Activated CD4-positive, CD25-positive, alpha-beta regulatory T cell treated with anti-CD3 and anti-CD28 coated beads, Interleukin-2, amount 50 U/mL, for 72 hours (primary cell): ENCODE results near the gene FANCC.

Source experiments
- DNase-seq: peaks from one replicate; pipeline ENCODE4 v3.0.0; 2021

FANCC gene, protein sequence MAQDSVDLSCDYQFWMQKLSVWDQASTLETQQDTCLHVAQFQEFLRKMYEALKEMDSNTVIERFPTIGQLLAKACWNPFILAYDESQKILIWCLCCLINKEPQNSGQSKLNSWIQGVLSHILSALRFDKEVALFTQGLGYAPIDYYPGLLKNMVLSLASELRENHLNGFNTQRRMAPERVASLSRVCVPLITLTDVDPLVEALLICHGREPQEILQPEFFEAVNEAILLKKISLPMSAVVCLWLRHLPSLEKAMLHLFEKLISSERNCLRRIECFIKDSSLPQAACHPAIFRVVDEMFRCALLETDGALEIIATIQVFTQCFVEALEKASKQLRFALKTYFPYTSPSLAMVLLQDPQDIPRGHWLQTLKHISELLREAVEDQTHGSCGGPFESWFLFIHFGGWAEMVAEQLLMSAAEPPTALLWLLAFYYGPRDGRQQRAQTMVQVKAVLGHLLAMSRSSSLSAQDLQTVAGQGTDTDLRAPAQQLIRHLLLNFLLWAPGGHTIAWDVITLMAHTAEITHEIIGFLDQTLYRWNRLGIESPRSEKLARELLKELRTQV

DNA sequence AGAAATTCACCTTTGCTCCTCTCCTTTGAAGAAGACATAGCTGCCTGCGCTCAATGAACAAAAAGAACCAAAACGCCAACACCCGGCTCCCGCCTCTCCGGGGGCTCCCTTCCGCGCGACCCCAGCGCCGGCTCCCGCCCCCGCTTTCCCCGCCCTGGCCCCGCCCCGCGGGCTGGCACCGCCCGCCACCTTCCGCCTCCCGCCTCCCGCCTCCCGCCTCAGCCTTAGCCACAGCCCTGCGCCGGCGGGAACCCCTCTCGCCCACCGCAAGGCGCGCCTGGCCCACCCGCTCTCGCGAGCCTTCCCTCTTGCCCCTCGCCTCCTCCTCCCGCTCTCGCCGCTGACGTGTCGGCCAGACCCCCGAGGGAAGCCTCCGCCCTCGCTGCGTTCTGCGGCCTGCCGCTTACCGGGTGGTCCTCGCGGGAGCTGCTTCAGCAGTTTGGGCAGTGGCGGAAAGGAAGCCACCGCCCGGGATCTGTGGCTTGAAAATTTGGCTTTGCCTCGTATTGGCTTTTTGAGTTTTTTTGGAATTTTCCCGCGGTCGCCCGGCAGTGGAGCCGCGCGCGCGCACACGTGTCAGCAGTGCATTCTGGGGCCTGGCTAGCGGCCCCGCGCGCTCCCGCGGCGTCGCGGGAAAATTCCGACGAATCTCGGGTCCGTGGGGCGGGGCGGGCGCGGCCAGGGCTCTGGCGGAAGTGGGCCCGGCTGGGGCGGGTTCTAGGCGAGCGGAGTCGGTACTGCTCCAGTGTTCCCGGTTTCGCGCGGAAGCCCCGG, at the start of gene FANCC:
Gene FANCC (minus strand): TSS at position 591 of the 774 bp plus-strand sequence. CDS start 68,418 bp downstream, outside the sequence.
- DNase-seq: peak; percentile 88

DNA sequence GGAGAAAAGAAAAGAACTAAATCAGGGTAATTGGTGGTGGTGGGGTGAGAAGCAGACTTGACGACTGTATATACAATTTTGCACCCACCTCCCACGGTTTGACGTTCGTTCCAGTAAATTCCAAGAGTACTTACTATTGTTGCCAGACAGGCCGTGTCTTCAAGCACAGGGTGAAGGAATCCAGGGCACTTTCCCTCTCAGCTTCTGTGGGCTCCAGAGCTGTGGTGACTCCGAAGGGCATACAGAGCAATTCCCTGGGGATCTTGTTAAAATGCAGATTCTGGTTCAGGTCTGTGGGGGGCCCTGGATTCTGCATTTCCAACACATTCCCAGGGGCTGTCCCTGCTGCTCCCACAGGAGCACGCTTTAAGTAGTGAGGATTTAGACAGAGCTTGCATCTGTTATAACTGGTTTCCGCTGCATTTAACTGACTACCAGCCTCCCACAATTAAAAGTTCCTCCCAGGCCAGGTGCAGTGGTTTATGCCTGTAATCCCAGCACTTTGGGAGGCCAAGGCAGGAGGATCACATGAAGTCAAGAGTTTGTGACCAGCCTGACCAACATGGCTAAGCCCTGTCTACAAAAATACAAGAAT, 49.3 kb upstream of the FANCC start:
- DNase-seq: no peak

DNA sequence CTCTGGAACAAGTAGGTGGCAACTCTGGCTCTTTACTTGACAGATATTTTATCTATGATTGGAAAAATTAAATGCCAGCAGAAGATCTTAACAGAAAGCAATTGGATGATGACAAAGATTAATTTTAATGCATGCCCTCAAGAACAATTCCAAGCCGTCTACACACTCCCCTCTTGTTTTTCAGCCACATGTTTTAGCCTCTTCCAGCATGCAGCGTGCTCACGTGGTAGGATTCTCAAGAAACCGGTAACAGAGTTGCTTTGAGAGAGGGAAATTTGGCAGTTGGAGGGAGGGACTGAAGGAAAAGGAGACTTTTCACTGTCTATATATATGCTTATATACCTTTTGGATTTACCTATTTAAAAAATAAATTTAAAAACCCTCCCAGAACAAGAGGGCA, 48.3 kb upstream of the FANCC start:
- no peak for DNase-seq

DNA sequence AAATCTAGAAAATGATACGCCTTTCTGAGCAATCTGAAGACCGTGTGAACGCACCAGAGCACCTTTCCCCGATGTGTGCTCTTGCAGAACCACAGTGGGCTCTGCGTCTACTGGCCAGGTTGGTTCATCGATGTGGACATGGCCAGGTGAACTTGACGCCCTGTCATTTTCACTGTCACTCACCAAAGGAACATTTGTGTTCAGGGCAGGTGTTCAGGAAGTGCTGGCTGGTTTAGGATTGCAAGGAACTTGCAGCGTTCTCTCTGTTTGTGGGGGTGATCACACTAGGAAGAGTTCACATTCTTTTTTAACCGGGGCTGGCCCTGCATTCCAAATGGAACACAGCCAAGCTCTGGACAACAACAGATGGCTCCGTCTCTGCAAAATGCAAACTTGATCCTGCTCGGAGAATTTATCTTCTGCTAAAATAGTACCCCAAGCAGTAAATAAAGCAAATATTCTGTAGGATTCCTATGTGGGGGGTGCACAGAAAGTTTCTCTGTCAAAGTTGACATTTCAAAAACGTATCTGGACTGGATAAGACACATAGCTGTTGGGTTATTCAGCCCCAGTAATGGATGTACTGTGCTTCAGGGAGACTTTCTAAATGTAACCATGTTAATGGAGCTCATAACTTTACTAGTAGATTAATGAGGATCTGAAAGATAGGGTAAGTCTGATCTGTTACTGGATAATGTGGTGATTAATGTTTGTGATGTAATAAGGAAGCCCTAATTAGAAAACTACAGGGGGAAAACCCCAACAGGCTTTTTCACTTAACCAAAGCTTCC, 45.7 kb upstream of the FANCC start:
- no peak for DNase-seq

DNA sequence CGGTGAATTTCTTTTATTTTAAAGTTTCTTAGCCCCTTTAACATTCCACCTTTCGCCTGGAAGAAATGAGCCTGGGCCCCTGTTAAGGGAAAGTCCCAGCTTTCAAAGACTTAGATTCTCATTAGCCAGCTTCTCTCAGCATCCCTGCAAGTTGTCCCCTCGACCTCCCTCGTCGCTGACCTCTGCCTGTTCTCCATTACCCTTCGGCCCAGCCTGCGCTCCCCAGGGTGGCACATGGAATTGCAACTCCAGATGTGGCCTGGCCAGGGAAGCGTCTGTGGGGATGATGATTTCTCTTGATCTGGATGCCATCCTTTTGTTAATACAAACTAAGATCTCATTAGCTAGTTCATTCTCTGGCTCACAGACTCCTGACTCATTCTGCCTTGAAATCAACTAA, 43.4 kb upstream of the FANCC start:
- no peak for DNase-seq

DNA sequence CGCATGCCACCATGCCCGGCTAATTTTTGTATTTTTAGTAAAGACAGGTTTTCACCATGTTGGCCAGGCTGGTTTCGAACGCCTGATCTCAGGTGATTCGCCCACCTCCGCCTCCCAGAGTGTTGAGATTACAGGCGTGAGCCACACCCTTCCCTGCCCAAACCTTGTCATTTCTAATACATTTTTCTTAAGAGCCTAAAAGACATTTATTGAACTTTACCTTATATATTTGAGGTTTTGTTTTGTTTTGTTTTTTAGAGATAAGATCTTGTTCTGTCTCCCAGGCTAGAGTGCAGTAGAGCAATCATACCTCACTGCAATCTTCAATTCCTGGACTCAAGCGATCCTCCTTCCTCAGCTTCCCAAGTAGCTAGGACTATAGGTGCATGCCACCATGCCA, 39.8 kb upstream of the FANCC start:
- DNase-seq: no peak

DNA sequence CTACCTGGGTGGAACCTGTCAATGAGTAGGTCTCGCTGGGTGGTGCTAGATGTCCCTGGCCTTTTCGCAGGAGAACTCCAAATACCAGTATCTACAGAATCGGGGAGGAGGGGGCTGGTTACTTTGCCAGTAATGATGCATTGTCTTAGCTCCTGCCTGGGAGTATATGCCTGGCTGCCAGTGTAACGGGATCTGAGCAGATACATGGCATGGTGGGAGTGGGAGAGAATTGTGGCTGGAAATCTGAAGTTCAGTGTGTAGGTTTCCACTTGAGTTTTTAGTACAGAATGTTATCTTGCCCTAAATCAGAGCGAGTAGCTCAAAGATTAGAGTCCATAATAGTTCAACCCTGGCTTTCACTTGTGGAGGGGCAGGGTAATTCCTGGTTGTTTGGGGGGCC, 38.0 kb upstream of the FANCC start:
- no peak for DNase-seq

DNA sequence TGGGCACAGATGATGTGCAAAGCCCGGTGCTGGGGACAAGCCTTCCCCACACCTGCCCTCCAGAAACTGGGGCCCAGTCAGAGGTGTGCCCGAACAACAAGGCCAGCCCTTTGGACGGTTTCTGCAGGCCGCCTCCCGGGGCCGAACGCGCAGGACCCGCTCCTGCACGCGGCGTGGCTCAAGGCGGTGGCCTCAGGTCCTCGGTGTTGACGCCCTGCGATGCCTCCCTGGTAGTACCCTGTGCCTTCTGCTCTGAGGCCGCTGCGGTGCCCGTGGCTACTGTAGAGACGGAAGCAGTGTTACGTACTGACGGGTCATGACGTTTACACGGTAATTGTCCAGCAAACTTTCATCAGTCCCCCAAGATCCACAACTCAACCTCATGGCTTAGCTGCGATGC, 33.5 kb upstream of the FANCC start:
- no peak for DNase-seq

DNA sequence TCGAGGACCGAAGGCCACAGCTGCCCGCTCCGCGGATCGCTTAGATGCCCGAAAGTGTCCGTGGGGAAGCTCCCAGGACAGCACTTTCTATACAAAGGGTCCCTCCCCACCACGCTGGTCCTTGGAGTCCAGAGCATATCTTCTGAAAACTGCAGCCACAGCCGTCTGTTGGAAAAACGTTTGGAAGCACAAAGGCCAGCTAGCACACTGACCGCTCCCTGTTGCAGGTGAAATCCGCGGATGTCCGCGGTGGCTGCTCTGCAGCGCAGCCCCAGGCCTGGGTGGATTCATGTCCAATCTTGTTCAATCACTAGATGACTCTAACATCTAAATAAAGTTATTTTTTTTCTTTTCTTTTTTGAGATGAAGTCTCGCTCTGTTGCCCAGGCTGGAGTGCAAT, 32.8 kb upstream of the FANCC start:
- DNase-seq: no peak

DNA sequence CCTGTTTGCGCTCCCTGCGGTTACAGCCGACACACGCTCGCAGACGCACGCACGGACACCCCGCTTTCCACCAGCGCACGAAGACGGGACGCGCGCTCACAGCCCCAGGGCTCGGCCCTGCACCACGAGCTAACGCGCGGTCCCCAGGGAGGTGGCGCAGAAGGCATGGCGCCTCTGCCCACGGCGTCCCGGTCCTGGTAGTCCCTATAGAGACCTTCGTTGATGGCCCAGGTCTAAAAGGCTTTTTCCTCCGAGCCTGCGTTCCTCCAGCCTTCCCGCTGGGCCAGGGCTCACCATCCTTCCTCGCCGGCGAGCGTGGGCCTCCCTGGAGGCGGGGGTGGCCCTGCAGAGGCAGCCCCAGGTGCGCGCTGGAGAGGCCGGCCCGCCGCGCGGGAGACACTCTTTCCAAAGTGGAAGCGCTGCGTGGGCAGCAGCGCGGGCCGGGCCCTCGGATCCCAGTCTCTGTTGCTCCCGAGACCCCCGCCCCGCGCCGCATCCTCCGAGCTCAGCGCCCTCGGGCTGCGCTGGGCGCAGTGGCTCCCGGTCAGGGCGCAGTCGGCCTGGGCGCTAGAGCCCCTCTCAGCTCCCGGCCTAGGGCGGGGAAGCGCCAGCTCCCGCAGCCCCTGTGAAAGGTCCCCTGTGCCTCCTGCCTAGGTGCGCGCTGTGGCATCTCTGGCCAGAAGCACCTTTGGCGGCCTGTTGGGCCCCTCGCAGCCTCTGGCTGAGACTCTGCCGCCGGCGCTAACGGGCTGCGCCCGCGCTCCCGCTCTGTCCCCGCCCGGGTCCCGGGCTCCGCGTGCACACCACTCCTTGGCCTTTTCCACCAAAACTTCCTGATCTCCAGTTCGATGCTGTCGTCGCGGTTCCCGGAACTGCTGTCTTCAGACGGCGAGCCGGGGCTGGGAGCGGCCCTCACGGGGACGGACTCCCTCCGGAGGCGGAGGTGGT, 31.9 kb upstream of the FANCC start:
- no peak for DNase-seq

DNA sequence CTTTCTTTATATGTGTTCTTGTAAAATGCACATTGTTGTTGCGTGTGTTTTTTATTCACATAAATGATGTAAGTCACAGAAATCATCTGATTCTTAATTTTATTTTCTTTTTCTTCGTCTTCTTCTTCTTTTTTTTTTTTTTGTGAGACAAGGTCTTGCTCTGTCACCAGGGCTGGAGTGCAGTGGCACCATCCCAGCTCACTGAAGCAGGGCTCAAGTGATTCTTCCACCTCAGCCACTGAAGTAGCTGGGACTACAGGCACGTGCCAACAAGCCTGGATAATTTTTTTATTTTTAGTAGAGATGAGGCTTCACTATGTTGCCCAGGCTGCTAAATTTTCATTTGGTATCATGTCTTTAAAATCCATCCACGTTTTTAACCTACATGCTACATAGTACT, 28.5 kb upstream of the FANCC start:
- no peak for DNase-seq

DNA sequence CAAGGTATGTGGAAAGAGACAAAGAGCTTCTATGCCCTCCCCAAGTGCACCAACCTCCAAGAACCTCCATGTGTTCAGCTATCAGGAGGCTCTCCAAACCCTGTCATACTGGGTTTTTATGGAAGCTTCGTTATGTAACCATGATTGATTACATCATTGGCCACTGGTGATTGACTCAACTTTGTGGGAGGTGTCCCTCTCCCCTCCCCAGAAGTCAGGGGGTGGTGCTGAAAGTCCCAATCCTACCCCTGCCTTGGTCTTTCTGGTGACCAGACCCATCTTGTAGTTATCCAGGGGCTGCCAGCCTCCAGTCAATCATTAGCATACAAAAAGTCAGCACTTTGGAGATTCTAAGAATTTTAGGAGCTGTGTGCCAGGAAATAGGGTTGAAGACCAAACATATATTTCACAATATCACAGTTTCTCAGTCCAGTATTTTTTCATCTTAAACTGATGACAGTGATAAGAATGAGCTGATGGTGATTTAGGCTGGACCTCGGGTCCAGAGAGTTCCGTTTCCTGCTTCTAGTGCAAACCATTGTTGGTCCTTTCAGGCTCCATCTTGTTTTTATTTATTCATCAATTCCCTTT, 27.3 kb upstream of the FANCC start:
- DNase-seq: no peak

DNA sequence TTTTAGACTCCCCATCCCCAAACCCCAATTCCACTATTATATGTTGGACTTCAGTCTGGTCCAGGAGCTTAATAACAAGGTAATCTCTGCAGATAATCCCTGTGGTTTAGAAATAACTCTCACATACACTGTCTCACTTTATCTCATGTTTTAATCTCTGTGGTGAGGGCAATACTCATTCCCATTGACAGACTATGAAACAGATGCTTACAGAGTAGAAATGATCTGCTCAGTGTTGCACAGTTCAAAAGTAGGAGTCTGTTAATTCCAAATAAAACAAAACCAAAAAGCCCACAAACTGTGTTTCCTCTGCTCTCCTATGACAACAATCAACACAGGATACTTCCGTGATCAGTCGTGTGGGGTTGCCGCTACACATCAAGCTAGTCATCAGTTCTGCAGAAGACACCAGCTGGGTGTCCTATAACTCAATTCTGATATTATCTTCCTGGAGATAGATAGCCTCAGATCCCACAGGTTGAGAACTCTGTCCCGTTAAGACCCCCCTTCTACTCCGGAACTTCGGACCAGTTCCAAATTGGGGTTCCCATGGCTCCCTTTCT, 26.3 kb upstream of the FANCC start:
- DNase-seq: no peak

DNA sequence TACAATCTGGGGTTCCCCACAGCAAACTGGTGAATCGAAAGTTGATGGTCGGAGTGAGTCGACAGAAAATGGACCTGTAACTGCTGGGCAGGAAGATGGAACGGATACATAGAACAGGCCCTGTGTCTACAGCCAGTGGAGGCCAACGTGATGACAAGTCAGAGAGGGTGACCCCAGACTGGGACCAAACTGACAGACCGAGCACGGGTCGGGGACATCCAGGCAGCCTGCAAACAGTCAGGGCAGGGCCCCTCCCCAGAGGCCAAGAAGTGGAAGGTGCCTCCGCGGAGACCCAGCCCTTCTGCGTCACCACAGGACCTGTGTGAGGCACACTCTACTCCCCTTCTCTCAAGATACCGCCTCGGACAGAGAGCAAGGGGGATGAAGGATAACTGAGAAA, 25.1 kb upstream of the FANCC start:
- DNase-seq: no peak

DNA sequence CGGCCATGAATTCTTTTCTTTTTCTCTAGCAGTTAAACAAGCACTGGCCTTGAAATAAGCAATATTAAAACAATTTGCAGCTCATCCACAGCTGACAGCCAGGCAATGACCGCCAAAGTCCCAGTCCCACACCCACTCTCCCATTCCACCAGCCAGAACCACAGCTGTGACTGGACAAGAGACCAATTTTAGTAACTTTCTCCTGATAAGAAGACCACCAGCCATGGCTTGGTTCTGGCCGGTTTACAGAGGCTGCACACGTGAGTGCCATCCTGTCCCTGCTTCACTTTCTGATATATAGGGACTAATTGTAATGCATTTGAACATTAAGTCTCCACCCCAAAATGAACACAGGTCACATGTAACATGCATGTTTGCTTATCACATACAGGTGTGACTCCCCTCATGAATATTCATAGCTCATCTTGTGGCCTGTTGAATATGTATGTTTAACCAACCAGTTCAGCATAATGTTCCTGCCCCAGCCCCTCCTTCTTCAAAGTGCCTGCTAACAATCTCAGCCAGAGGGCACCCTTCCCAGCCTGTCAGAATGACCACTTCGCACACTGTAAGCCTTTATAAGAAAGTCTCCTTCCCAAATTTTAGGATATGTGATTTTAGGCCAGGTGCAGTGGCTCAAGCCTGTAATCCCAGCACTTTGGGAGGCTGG, 23.9 kb upstream of the FANCC start:
- DNase-seq: no peak

DNA sequence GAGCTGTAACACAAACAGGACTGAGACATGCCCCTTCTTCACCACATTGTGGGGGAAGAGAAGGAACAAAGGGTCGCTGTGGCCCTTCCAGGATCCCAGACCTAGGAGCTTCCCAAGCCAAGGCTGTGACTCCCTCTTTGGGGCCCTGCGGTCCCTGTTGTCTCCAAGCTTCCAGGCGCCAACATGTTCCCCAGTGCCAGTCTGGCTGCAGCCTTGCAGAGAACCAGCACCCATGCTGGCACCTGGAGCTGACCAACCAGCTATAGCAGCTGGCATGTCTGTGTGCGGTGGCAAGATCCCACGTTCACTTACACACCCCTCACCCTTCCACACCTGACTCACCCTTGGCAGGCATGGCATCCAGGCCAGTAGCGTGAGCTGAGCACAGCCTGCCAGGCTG, 20.7 kb upstream of the FANCC start:
- no peak for DNase-seq

DNA sequence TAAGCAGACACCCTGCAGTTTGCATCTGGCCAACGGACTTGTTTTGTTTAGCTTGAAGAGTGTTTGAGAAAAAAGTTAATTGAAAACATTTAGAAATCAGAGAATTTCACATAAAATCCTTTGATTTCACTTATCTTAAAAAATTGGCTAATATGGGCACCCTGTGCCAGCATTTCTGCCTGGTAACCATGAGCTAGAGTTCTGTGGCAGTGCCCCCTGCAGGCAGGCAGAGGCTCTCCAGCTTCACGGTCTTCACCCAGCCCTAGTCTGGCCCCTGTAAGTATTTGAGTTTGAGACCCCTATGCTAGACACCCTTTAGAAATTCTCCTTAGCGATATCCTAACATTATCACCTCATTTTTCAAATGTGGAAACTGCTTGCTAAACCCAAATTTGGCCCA, 18.8 kb upstream of the FANCC start:
- peak; percentile 41 for DNase-seq

DNA sequence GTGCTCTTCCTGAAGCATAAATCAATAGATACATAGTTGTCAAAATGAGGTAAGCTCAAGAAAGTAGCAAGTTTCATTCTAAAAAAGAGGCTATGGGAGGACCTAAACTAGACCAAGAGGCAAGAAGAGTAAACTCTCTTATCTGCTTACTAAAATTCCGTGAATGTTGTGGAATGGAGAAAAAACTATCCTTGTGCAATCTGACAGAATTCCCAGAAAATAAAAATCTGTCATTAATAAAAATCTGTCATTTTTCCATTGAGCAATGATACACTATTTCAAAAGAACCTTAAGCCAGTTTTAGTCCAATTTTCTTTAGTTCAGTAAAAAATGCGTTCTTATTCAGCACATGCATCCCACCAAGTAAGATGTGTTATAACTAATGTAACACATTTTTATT, 15.9 kb upstream of the FANCC start:
- DNase-seq: no peak

DNA sequence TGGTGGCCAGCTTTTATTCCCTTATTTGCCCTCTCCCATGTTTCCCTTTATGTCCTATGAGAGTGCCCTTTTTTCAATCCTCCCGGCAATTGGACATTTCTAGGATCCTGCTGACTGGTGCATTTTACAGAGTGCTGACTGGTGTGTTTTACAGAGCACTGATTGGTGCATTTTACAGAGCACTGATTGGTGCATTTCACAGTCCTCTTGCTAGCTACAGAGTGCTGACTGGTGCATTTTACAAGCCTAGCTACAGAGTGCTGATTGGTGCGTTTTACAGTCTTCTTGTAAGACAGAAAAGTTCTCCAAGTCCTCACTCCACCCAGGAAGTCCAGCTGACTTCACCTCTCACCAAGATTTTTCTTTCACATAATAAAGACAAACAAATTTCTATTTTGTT, 15.4 kb upstream of the FANCC start:
- DNase-seq: no peak

DNA sequence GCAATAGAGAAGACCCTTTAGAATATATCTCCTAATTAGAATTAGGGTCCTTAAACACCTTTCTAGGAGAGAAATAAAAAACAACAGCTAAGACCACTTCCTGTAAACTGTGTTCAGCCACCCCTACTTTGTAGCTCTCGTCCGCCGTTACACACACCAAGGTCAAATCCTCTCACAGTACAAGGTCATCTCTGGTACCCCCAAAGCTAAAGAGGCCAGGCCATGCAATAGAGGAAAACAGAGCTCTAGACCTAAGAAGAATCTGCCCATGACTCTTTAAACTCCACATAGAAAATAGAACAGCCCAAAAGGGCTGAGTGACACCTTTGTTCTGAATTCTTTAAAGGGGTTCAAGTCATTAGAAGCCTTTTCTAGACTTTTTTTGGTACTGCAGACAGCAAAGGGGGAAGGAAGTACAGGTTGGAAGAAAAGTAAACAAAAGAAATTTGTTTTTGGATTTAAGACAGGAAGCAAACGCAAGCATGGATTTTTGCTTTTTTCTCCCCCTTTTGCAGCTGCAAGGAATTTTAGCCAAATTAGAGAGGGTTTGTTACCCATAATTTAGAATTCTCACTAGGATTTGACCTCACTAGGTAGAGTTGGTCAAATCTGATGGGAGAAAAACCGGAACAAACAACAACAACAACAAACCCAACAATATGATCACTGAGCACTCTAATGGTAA, 13.4 kb upstream of the FANCC start:
- no peak for DNase-seq
